Measurements from ENCODE around the gene CCNQ.

GRCh38 chrX:153635388-153635787 lies 36.4 kb upstream of the CCNQ start:
- TF ChIP-seq CTCF (IDR thresholded peaks at IDR 0.05) (no peak), EZH2 (IDR thresholded peaks at IDR 0.05; ENCODE audit: borderline replicate concordance, insufficient read depth, low read depth, low read length, poor library complexity, severe bottlenecking) (no peak)
